ENCODE data around the gene RBP3.

GRCh38 chr10:47370878-47371277, 22.7 kb downstream of the RBP3 start:
- no peak for TF ChIP-seq CTCF (IDR thresholded peaks at IDR 0.05)
- TF ChIP-seq POLR2A (IDR thresholded peaks at IDR 0.05): no peak
- no peak for TF ChIP-seq POLR2AphosphoS5 (IDR thresholded peaks at IDR 0.05)

All from sigmoid colon (tissue), 4 donors.